Activated CD4-positive, alpha-beta T cell treated with anti-CD3 and anti-CD28 coated beads, Interleukin-2, amount 10 ng/mL, durations not matched to agents 24 days and 14 days (primary cell): ENCODE measurements around the gene JAKMIP1. TPM values are rescaled to one million over a fixed set of nuclear protein-coding genes. Genes with fewer than 3 reads are reported as not detected.

Experiments used
- DNase-seq: peaks from one replicate; pipeline ENCODE4 v3.0.0; 2022
- H3K27ac Mint-ChIP-seq: one replicate; pipeline ENCODE4 v1.8.0; 2022; ENCODE audit warnings: mild to moderate bottlenecking, mixed read lengths
- H3K27me3 Mint-ChIP-seq: one replicate; pipeline ENCODE4 v1.8.0; 2022; ENCODE audit warnings: mixed read lengths
- H3K36me3 Mint-ChIP-seq: one replicate; pipeline ENCODE4 v1.8.0; 2022; ENCODE audit warnings: low read depth, mild to moderate bottlenecking, mixed read lengths
- H3K4me1 Mint-ChIP-seq: one replicate; pipeline ENCODE4 v1.8.0; 2021; ENCODE audit warnings: mixed read lengths
- H3K4me3 Mint-ChIP-seq: one replicate; pipeline ENCODE4 v1.8.0; 2022; ENCODE audit warnings: mild to moderate bottlenecking, moderate library complexity, mixed read lengths
- H3K9me3 Mint-ChIP-seq: one replicate; pipeline ENCODE4 v1.8.0; 2021; ENCODE audit warnings: mixed read lengths
- intact Hi-C: fragments of 100-400 bp; cut with micrococcal nuclease; formaldehyde crosslinking; loops from one replicate; pipeline ENCODE4 v1.15.1; 2023
- total RNA-seq: library from RNA; stranded (reverse); gene quantifications from 2 replicates; pipeline ENCODE4 v1.2.3, GENCODE V29; 2022

JAKMIP1 gene
- total RNA-seq, 1 donor from 2014 or later: 10.3 TPM

DNA sequence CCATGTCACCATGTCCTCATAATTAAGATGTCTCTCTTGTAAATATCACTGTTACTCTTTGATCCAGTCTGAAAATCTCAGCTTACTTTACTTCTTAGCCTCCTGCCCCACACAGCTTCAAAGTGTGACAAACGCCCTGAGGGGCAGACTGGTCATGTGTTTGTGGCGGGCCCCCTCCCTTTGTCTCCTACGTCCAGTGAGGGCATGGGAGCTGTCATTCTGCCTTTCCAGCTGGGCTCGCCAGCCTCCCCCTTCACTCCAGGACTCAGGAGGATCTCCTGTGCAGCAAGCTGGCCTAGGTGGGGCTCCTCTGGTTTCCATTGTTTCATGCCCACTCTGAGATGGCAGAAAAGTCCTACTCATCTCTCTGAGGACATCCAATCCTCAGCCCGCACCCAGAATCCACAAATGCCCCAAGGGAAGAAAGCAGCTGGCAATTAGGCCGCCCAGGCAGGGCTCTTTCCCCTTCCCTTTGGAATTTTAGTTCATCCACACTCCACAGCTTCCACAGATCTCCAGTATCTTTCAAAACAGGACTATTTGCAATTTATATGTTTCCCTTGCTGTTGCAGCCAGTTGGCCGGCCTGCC lies 95.7 kb downstream of the JAKMIP1 start:
- no peak overlapping the region for H3K4me3 Mint-ChIP-seq

GRCh38 chr4:6097581-6097980 lies 102.8 kb downstream of the JAKMIP1 start:
- intact Hi-C loops: no loop called here

More for the DNA sequence above, 95.7 kb downstream of the JAKMIP1 start:
- intact Hi-C loops: no loop called here
- H3K27me3 Mint-ChIP-seq: no peaks in the 10 kb centered on the region
- H3K36me3 Mint-ChIP-seq: peaks cover 26% of the 10 kb centered on the region
- no peaks in the 10 kb centered on the region for H3K4me1 Mint-ChIP-seq
- no peak overlapping the region for H3K27ac Mint-ChIP-seq
- DNase-seq: no peak
- H3K9me3 Mint-ChIP-seq: no peaks in the 10 kb centered on the region

GRCh38 chr4:6095897-6096296 lies 104.5 kb downstream of the JAKMIP1 start:
- intact Hi-C loops: no loop called here
- H3K4me1 Mint-ChIP-seq: peaks cover 18% of the 10 kb centered on the region

More at GRCh38 chr4:6097581-6097980, 102.8 kb downstream of the JAKMIP1 start:
- no peak for DNase-seq
- H3K9me3 Mint-ChIP-seq: no peaks in the 10 kb centered on the region
- no peak overlapping the region for H3K27ac Mint-ChIP-seq
- peaks cover 13% of the 10 kb centered on the region for H3K4me1 Mint-ChIP-seq
- no peaks in the 10 kb centered on the region for H3K27me3 Mint-ChIP-seq
- no peak overlapping the region for H3K4me3 Mint-ChIP-seq
- H3K36me3 Mint-ChIP-seq: peaks cover 3% of the 10 kb centered on the region

GRCh38 chr4:6095023-6095752 lies 105.2 kb downstream of the JAKMIP1 start:
- no peaks in the 10 kb centered on the region for H3K27me3 Mint-ChIP-seq
- DNase-seq: no peak
- no peaks in the 10 kb centered on the region for H3K9me3 Mint-ChIP-seq
- intact Hi-C loops: no loop called here
- H3K4me1 Mint-ChIP-seq: peaks cover 18% of the 10 kb centered on the region
- peak overlapping the region; percentile 25 for H3K27ac Mint-ChIP-seq
- no peak overlapping the region for H3K4me3 Mint-ChIP-seq
- peaks cover 3% of the 10 kb centered on the region for H3K36me3 Mint-ChIP-seq

More at GRCh38 chr4:6095897-6096296, 104.5 kb downstream of the JAKMIP1 start:
- Mint-ChIP-seq H3K36me3 (peaks cover 3% of the 10 kb centered on the region), H3K27me3 (no peaks in the 10 kb centered on the region), H3K27ac (peak overlapping the region; percentile 25), H3K9me3 (no peaks in the 10 kb centered on the region), H3K4me3 (no peak overlapping the region)
- no peak for DNase-seq

GRCh38 chr4:6093671-6094070 lies 106.7 kb downstream of the JAKMIP1 start:
- Mint-ChIP-seq H3K4me3 (no peak overlapping the region), H3K9me3 (no peaks in the 10 kb centered on the region), H3K36me3 (peaks cover 3% of the 10 kb centered on the region)

GRCh38 chr4:6092971-6093370 lies 107.4 kb downstream of the JAKMIP1 start:
- DNase-seq: no peak
- Mint-ChIP-seq H3K4me1 (peaks cover 18% of the 10 kb centered on the region), H3K27me3 (no peaks in the 10 kb centered on the region), H3K27ac (no peak overlapping the region), H3K9me3 (no peaks in the 10 kb centered on the region), H3K36me3 (peaks cover 3% of the 10 kb centered on the region), H3K4me3 (no peak overlapping the region)
- intact Hi-C loops: no loop called here

More at GRCh38 chr4:6093671-6094070, 106.7 kb downstream of the JAKMIP1 start:
- intact Hi-C loops: no loop called here
- H3K27ac Mint-ChIP-seq: no peak overlapping the region
- peaks cover 18% of the 10 kb centered on the region for H3K4me1 Mint-ChIP-seq
- no peak for DNase-seq
- H3K27me3 Mint-ChIP-seq: no peaks in the 10 kb centered on the region

GRCh38 chr4:6092131-6092530 lies 108.2 kb downstream of the JAKMIP1 start:
- Mint-ChIP-seq H3K27ac (no peak overlapping the region), H3K36me3 (peaks cover 3% of the 10 kb centered on the region), H3K4me3 (peak overlapping the region; percentile 18), H3K4me1 (peaks cover 18% of the 10 kb centered on the region), H3K9me3 (no peaks in the 10 kb centered on the region), H3K27me3 (no peaks in the 10 kb centered on the region)
- intact Hi-C loops: no loop called here
- DNase-seq: peak; percentile 65

DNA sequence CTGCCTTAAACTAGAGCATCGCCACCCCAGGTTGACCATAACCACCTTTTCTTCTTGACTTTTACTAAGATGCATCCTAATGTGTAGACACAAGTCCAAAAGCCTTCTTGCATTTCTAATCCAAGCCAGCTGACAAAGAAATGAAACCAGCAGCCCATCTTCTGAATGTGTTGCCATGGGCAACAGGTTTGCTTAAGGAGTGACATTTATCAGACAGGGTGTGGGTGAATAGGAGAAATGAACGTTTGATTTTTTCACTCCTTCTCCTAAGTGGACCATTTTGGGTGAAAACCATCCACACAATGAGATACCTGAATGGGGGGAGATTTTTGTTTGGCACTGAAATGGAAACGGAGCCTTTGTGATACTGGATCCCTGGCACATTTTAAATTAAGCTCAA lies 109.4 kb downstream of the JAKMIP1 start:
- no peaks in the 10 kb centered on the region for H3K9me3 Mint-ChIP-seq
- intact Hi-C loops: no loop called here
- H3K27me3 Mint-ChIP-seq: no peaks in the 10 kb centered on the region
- no peak overlapping the region for H3K27ac Mint-ChIP-seq
- no peak for DNase-seq
- peaks cover 4% of the 10 kb centered on the region for H3K36me3 Mint-ChIP-seq
- H3K4me1 Mint-ChIP-seq: peaks cover 18% of the 10 kb centered on the region
- H3K4me3 Mint-ChIP-seq: no peak overlapping the region

GRCh38 chr4:6088950-6089349 lies 111.4 kb downstream of the JAKMIP1 start:
- intact Hi-C loops: no loop called here

DNA sequence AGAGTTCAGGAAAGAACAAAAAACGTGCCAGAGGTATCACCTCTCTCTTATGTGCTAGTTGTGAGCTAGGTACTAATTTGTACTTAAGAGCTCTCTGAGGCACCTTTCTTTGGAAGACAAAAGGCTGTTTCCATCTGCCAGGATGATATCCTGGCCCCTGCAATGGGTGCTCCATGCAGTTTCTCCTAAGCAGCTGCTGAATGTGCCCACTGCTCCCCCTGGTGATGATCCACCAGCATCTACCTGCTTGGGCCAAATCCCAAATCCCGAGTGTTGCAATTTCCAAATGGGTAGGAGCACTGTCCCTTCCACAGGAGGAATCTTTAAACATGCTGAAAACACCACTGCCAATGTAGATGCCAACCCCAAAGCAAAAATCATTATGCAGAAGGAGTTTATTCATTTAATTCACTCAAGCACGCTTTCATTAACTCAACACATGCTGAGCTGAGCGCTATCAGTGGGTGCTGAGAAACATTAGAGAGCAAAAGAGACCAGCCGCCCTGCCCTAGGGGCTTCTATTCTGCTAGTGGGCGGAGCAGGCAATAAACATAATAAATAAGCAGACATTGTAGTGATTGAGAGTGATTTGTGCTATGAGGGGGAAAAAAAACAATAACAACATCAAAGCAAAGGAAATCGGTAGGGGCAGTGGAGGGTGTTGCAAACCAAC lies 112.5 kb downstream of the JAKMIP1 start:
- Mint-ChIP-seq H3K9me3 (no peaks in the 10 kb centered on the region), H3K27me3 (no peaks in the 10 kb centered on the region), H3K4me1 (peaks cover 6% of the 10 kb centered on the region), H3K27ac (no peak overlapping the region), H3K4me3 (no peak overlapping the region), H3K36me3 (peaks cover 11% of the 10 kb centered on the region)
- intact Hi-C loops: no loop called here
- no peak for DNase-seq

More at GRCh38 chr4:6088950-6089349, 111.4 kb downstream of the JAKMIP1 start:
- H3K4me3 Mint-ChIP-seq: no peak overlapping the region
- DNase-seq: no peak
- H3K9me3 Mint-ChIP-seq: no peaks in the 10 kb centered on the region
- H3K27ac Mint-ChIP-seq: no peak overlapping the region
- no peaks in the 10 kb centered on the region for H3K27me3 Mint-ChIP-seq
- peaks cover 13% of the 10 kb centered on the region for H3K36me3 Mint-ChIP-seq
- H3K4me1 Mint-ChIP-seq: peaks cover 10% of the 10 kb centered on the region

GRCh38 chr4:6086846-6087245 lies 113.5 kb downstream of the JAKMIP1 start:
- Mint-ChIP-seq H3K27ac (no peak overlapping the region), H3K27me3 (no peaks in the 10 kb centered on the region), H3K4me1 (no peaks in the 10 kb centered on the region), H3K9me3 (no peaks in the 10 kb centered on the region), H3K4me3 (no peak overlapping the region), H3K36me3 (peaks cover 15% of the 10 kb centered on the region)
- intact Hi-C loops: no loop called here
- no peak for DNase-seq

DNA sequence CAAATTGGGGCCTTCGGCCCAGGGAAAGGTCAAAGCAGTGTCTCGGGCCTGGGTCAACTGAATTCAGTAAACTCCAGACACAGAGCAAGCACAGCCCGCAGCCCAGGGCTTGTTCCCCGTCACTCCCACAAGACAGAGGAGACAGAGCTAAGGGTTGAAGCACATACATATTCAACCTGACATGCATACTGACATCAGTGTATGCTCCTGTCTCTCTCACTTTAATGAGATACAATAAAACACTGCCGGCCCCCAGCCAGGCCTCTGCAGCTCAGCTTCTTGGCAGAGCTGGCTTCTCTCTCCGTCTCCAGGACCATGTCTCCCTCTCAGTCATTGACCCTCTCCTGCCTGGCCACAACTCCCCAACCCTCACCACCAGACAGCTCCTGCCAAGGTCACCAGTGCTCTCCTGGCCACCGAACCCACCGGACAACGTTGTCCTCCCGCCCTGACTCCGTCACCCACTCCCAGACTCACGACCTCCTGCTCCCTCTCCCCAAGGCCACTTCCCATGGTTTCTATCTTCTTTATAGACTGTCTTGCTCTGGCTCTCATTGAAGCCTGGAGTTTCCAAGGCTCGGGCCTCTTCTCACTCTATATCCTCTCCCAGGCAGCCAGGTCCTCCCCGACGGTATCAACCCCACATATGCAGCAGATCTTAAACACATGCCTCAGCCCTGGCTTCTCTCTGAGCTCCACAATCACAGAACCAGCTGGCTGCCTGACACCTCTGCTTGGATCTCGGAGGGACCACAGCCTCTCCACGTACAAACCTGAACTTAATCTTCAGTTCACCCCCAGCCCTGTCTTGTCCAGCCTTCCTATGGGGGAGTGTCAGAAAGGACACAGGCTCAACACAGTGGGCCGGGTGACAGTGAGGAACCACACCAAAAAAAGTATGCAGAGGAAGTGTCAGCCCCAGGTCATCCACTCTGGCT lies 114.4 kb downstream of the JAKMIP1 start:
- H3K4me1 Mint-ChIP-seq: no peaks in the 10 kb centered on the region
- H3K27ac Mint-ChIP-seq: no peak overlapping the region
- no peak for DNase-seq
- H3K9me3 Mint-ChIP-seq: no peaks in the 10 kb centered on the region
- intact Hi-C loops: no loop called here
- H3K27me3 Mint-ChIP-seq: no peaks in the 10 kb centered on the region
- H3K36me3 Mint-ChIP-seq: peaks cover 23% of the 10 kb centered on the region
- H3K4me3 Mint-ChIP-seq: no peak overlapping the region

DNA sequence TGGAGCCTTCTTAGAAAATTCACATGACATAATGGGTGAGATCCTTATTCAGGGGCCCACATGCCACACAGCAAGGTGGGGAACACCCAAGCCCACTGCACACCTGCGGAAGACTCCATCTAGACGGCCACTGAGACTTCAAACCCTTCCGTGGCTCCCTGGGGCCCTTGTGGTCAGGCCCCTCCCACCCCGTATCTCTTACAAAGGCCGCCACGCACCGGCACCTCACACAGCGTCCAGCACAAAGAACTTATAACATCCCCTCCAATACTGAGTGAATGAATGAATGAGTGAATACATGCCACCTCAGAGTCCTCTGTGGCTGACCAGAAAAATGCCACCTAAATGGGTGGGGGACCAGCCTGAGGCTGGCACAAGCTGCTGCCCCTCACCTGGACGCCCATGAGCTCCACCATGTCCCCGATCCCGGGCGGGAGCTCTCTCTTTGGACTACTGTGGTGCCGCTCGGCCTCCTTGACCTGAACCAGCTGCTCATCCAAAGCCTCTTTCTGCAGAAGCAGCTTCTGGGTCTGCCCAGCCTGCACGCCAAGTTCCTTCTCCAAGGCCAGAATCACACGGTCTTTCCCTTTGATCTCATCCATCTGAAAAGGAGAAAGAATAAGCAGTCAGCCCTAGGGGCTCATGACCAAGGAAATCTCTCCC lies 115.2 kb downstream of the JAKMIP1 start:
- DNase-seq: no peak
- H3K27me3 Mint-ChIP-seq: no peaks in the 10 kb centered on the region
- H3K36me3 Mint-ChIP-seq: peaks cover 30% of the 10 kb centered on the region
- intact Hi-C loops: no loop called here
- H3K27ac Mint-ChIP-seq: no peak overlapping the region
- no peaks in the 10 kb centered on the region for H3K9me3 Mint-ChIP-seq
- no peak overlapping the region for H3K4me3 Mint-ChIP-seq
- no peaks in the 10 kb centered on the region for H3K4me1 Mint-ChIP-seq
